Stimulated activated CD8-positive, alpha-beta memory T cell treated with anti-CD3 and anti-CD28 coated beads, Interleukin-2, amount 100 ng/mL, for 1 hour (primary cell): ENCODE data around the gene MMP15.

Experiments used
- DNase-seq, 2 donors: peaks; one replicate each; pipeline ENCODE4 v3.0.0-alpha.2; 2020; ENCODE audit warnings: low read depth in 2 of 2

Gene MMP15

DNA sequence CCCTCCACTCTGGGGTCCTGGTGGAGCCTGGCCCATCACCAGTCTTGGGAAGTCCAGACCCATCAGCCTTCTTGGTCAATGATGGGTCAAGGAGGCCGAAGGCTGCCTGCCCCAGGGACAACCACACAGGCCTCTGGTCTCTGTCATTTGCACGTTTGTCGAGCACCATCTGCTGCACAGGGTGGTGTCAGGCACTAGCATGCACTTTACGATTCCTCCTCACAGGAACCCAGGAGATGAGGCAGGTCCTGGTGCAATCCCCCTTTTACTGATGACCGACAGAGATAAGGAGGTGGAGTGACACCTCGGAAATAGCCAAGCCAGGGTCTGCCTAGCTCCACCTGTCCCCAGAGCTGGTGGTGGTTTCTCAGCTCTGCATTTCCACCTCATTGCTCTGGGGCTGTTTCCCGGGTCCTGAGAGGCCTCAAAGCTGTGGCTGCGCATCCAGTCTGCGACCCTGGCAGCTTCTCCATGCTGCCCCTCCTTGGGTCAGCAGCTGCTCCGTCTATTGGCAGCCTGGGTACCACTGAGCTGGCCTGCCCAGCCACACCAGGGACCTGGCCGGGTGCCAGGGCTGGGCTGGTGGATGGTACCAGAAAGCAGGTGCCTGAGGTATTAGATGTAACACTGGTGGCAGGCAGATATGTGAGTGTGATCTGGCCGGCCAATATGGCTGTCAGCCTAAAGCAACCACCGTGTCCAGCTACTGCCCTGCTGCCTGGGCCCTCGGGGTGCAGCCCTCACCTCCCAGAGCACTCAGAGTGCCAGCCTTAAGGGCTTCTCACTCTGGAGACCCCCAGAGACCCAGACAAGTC lies 10.0 kb downstream of the MMP15 start:
- no peak for DNase-seq

DNA sequence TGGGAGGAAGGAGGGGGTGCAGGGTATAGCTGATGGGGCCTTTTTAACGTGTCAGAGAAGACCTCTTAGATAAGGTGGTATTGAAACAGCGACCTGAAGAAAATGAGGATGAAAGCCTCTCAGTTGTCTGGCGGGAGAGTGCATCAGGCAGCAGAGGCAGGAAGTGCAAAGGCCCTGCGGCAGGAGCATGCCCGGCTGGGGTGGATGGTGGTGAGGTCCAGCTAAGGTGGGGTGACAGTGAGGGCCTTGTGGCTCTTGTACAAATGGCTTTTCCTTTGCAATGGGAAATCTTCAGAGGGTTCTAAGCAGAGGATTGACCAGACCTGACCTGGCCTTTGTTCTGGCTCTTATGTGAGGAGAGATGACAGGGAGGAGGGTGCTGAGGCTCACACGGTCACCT lies 11.4 kb downstream of the MMP15 start:
- no peak for DNase-seq

- no peak for DNase-seq
Measured at GRCh38 chr16:58037365-58038057, 12.0 kb downstream of the MMP15 start.

- DNase-seq: no peak
Measured at GRCh38 chr16:58038219-58038641, 12.7 kb downstream of the MMP15 start.

DNA sequence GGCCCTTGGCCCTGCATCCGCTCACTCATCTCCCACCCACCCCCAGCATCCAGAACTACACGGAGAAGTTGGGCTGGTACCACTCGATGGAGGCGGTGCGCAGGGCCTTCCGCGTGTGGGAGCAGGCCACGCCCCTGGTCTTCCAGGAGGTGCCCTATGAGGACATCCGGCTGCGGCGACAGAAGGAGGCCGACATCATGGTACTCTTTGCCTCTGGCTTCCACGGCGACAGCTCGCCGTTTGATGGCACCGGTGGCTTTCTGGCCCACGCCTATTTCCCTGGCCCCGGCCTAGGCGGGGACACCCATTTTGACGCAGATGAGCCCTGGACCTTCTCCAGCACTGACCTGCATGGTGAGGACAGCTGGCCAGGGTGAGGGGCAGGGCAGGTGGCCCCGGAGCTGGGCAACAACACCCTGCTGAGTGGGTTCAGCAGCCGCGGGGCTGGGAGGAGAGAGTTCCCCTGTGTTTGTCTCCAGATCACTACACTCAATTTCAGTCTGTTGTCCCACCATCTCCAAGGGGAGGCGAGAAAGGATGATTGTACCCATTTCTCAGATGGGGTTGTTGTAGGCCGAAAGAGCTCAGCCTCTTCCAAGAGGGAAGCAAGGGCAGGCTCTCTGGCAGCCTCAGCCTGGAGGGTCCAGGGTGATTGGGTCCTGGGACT lies 14.4 kb downstream of the MMP15 start:
- no peak for DNase-seq

DNA sequence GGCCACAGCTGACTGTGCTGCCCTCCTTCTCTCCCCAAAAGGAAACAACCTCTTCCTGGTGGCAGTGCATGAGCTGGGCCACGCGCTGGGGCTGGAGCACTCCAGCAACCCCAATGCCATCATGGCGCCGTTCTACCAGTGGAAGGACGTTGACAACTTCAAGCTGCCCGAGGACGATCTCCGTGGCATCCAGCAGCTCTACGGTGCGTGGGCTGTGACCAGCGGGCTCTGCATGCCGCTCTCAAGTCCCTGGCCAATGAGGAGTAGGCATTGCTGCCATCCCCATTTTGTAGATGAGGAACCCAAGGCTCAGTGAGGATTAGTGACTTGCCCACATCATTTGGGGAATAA lies 14.9 kb downstream of the MMP15 start:
- no peak for DNase-seq

- no peak for DNase-seq
Measured at GRCh38 chr16:58040945-58041627, 15.5 kb downstream of the MMP15 start.

DNA sequence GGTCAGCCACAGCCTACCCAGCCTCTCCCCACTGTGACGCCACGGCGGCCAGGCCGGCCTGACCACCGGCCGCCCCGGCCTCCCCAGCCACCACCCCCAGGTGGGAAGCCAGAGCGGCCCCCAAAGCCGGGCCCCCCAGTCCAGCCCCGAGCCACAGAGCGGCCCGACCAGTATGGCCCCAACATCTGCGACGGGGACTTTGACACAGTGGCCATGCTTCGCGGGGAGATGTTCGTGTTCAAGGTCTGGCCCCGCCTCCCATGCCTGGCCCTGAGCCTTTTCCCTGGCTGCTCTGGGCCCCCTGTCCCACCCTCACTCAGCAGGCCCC lies 16.0 kb downstream of the MMP15 start:
- no peak for DNase-seq

- no peak for DNase-seq
Measured at GRCh38 chr16:58042001-58042885, 16.7 kb downstream of the MMP15 start.

- no peak for DNase-seq
Measured at GRCh38 chr16:58042886-58043515, 17.4 kb downstream of the MMP15 start.

DNA sequence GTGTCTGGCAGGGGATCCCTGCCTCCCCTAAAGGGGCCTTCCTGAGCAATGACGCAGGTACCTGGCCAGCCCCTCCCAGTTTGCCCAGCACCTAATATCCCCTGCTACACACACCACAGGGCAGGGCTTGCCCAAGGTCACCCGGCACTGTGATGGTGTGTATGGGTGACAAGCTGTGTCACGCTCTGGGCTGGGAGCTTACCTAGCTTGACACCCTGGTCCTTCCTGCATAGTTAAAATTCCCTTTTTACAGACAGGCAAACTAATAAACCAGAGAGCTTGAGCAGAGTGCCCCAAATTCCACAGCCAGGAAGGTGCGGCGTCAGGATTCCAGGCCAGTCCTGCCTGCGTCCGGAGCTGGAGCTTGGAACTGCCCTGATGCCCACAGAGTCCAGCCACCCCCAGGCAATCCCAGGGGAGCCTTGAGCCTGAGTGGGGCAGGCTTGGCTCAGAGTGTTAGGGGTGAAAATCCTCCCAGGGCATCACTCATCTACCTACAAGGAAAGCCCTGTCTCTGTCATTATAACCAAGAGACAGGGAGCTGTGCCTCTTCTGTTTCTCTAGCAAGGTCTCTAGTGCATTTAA lies 18.1 kb downstream of the MMP15 start:
- DNase-seq: no peak

DNA sequence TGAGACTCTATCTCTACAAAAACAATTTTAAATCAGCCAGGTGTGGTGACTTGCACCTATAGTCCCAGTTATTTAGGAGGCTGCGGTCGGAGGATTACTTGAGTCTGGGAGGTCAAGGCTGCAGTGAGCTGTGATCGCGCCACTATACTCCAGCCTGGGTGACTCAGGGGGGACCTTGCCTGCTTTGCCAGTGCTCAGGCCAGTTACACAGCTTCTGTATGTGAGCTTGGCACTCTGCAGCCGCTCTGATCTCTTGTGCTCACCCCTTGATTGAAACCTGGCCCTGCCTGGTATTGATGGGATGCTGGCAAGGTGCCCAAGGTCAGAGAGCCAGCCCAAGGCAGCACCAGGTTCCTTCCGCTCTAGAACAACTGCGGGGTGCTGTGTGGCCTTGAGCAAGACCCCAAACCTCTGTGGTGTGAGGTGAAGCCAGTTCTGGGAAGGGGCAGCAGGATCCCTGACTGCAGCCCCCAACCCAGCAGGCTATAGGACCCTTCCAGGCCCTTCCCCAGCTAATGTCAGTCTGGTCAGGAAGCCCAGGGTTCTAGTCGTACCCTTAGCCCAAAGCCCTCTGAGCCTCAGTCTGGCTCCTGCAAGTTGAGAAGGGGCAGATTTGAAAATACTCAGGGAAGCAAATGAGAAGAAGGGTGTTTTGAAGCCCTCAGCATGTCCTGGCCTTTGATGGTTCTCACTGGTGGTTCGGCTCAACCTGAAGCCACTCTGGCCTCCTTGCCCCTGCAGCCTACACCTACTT lies 18.9 kb downstream of the MMP15 start:
- no peak for DNase-seq

DNA sequence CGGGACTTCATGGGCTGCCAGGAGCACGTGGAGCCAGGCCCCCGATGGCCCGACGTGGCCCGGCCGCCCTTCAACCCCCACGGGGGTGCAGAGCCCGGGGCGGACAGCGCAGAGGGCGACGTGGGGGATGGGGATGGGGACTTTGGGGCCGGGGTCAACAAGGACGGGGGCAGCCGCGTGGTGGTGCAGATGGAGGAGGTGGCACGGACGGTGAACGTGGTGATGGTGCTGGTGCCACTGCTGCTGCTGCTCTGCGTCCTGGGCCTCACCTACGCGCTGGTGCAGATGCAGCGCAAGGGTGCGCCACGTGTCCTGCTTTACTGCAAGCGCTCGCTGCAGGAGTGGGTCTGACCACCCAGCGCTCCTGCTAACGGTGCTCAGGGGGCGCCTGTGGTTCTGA lies 19.5 kb downstream of the MMP15 start:
- DNase-seq: no peak

- DNase-seq: no peak
Measured at GRCh38 chr16:58046054-58046881, 20.7 kb downstream of the MMP15 start.

GRCh38 chr16:58046936-58047335 lies 21.4 kb downstream of the MMP15 start:
- DNase-seq: no peak

DNA sequence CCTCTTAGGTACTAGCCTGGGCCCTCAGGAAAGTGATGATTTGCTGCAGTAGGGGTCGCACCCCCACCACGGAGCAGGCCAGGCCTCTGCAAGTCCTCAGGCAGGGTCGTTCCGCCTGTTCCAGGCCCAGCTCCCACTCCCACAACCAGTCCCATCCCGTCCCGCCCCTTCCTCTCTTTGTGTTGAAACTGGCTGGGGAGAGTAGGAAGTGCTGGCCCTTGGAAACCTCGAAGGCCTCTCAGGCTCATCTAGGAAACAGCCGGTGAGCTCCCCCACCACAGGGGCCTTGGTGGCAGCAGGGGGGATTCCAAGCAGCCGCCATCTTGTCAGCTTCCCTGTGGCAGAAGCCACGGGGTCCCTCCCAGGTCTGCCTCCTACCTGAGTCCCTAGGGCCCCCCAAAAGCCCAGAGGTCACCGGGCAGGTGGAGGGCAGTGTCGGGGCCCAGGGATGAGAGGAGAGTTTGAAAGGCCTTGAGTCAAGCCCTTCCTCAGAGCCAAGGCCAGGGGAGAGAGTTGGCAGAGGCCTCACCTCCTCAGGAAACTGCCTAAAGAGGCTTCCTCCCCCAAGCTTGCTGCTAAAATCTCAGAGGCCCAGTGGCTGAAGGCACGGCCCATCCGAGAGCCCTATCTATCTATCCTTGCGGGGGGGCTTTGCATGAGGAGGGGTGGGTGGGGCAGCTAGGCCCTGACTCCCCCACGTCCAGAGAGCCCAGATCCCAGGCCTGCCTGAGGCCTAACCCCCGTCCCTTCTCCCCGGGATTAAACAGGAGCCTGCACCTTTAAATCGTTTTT lies 22.2 kb downstream of the MMP15 start:
- no peak for DNase-seq

GRCh38 chr16:58048494-58049231 lies 23.1 kb downstream of the MMP15 start:
- no peak for DNase-seq
